Right lobe of liver (tissue), 4 donors: ENCODE measurements around the gene TMEM11.

Experiments used
- POLR2A ChIP-seq: fragments of 450-650 bp; IDR thresholded peaks from one replicate; pipeline ENCODE4 v1.6.1; 2017; ENCODE audit warnings: antibody characterized with exemption, mild to moderate bottlenecking
- TF ChIP-seq, protein P1 (sequence below), 4 donors: fragments of 200-600 bp in 3 of 4; fragments of 450-650 bp in 1 of 4; IDR thresholded peaks; one replicate each; pipeline versions ENCODE4 v1.5.1 to v1.8.0; 2016 to 2022; ENCODE audit warnings: antibody characterized with exemption in 4 of 4, mild to moderate bottlenecking in 2 of 4
- donor health status: DM: no; HTN: no; CAD: no.
- donor health status: DM: no; HTN: no; CAD: no.
- donor health status: DM: no; HTN: yes; CAD: no.

DNA sequence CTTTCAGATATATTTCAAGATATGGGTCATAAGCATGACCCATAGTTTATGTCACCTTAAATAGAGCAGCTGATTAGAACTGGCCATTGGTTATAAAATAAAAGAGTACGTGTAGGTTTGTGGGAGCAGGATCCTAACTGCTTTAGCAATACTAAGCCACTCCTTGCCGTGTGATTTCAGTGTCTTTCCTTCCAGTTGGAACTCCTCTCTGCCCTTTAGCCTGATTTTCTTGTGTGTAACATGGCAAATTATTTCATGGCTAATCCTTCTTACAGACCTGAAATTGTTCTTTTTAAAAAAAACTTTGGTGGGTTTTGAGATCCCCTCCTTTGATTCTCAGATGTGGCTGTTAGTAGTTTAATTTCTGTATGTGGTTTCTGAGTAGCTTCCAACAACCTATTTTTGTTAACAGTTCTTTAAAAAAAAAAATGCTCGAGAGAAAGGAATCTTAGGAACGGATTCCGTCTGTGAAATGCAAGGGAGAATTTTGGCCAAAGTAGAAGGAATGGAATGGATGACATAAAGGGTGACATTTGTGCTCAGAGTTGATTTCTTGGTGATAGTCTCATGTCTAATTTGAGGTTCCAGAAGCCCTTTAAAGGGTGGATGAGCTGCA is 47.3 kb downstream of the TMEM11 start:
- TF ChIP-seq, protein P1, sequence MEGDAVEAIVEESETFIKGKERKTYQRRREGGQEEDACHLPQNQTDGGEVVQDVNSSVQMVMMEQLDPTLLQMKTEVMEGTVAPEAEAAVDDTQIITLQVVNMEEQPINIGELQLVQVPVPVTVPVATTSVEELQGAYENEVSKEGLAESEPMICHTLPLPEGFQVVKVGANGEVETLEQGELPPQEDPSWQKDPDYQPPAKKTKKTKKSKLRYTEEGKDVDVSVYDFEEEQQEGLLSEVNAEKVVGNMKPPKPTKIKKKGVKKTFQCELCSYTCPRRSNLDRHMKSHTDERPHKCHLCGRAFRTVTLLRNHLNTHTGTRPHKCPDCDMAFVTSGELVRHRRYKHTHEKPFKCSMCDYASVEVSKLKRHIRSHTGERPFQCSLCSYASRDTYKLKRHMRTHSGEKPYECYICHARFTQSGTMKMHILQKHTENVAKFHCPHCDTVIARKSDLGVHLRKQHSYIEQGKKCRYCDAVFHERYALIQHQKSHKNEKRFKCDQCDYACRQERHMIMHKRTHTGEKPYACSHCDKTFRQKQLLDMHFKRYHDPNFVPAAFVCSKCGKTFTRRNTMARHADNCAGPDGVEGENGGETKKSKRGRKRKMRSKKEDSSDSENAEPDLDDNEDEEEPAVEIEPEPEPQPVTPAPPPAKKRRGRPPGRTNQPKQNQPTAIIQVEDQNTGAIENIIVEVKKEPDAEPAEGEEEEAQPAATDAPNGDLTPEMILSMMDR (IDR thresholded peaks at IDR 0.05), result no peak
- no peak for TF ChIP-seq POLR2A
